Common myeloid progenitor, CD34-positive (primary cell): ENCODE data around the gene STARD10.

Source experiments
- CTCF ChIA-PET: fragments of 350-600 bp; sonication (Branson Sonifier 250); formaldehyde crosslinking; loops from one replicate; lab custom pipeline; 2021; ENCODE audit warnings: antibody characterized with exemption; lab: Charles Lee
- POLR2A ChIA-PET: fragments of 350-600 bp; sonication (Branson Sonifier 250); formaldehyde crosslinking; loops from one replicate; lab custom pipeline; 2021; ENCODE audit warnings: antibody characterized with exemption; lab: Charles Lee
- DNase-seq, 3 donors: peaks; one replicate each; pipeline versions ENCODE4 v3.0.0 to v3.0.0-alpha.2; 2013
- H3K27ac ChIP-seq, 2 experiments: 1 replicate in 1 of 2; 2 replicates in 1 of 2; pipeline ENCODE4 v1.7.0; 2013; ENCODE audit warnings: inconsistent platforms in 2 of 2, low read length in 2 of 2, mild to moderate bottlenecking in 2 of 2, low read depth in 1 of 2, moderate library complexity in 1 of 2; ENCODE audit not compliant: severe bottlenecking in 2 of 2, insufficient read depth in 1 of 2, poor library complexity in 1 of 2
- H3K27me3 ChIP-seq, 5 experiments: replicated peaks in 2 of 5; 1 replicate in 3 of 5; 2 replicates in 2 of 5; pipeline versions ENCODE4 v1.6.1 to v1.7.0; 2013; ENCODE audit warnings: low read length in 4 of 5, mild to moderate bottlenecking in 2 of 5, moderate library complexity in 2 of 5, inconsistent platforms in 1 of 5; ENCODE audit not compliant: insufficient read depth in 5 of 5, control insufficient read depth in 4 of 5
- H3K36me3 ChIP-seq, 4 experiments: 1 replicate in 2 of 4; 2 replicates in 2 of 4; pipeline versions ENCODE4 v1.6.1 to v1.7.0; 2013; ENCODE audit warnings: low read length in 3 of 4, control low read depth in 1 of 4, mild to moderate bottlenecking in 1 of 4; ENCODE audit not compliant: control insufficient read depth in 4 of 4, insufficient read depth in 4 of 4
- H3K4me1 ChIP-seq, 4 experiments: 1 replicate in 3 of 4; 2 replicates in 1 of 4; pipeline versions ENCODE4 v1.6.1 to v1.7.1; 2013; ENCODE audit warnings: low read length in 3 of 4, mild to moderate bottlenecking in 3 of 4, control low read depth in 1 of 4, inconsistent platforms in 1 of 4, moderate library complexity in 1 of 4; ENCODE audit not compliant: control insufficient read depth in 4 of 4, insufficient read depth in 4 of 4; ENCODE audit errors: control extremely low read depth in 1 of 4
- H3K4me3 ChIP-seq, 7 experiments: 1 replicate in 4 of 7; 2 replicates in 3 of 7; pipeline versions ENCODE4 v1.5.1 to v1.7.0; 2013; ENCODE audit warnings: mild to moderate bottlenecking in 7 of 7, low read length in 6 of 7, moderate library complexity in 6 of 7, inconsistent platforms in 2 of 7, low read depth in 2 of 7, control low read depth in 1 of 7; ENCODE audit not compliant: insufficient read depth in 4 of 7, control insufficient read depth in 1 of 7; ENCODE audit errors: extremely low read depth in 1 of 7
- H3K9me3 ChIP-seq, 5 experiments: 1 replicate in 4 of 5; 2 replicates in 1 of 5; pipeline versions ENCODE4 v1.6.1 to v1.7.1; 2013; ENCODE audit warnings: low read length in 4 of 5, mild to moderate bottlenecking in 2 of 5, inconsistent platforms in 1 of 5, low read depth in 1 of 5, moderate library complexity in 1 of 5; ENCODE audit not compliant: control insufficient read depth in 4 of 5, insufficient read depth in 2 of 5; ENCODE audit errors: control extremely low read depth in 1 of 5
- WGBS: methylation state at CpG from one replicate; pipeline ENCODE4 v1.1.5; 2013; ENCODE audit not compliant: insufficient coverage; 5-methylcytosine and 5-hydroxymethylcytosine counted together

The STARD10 gene

DNA sequence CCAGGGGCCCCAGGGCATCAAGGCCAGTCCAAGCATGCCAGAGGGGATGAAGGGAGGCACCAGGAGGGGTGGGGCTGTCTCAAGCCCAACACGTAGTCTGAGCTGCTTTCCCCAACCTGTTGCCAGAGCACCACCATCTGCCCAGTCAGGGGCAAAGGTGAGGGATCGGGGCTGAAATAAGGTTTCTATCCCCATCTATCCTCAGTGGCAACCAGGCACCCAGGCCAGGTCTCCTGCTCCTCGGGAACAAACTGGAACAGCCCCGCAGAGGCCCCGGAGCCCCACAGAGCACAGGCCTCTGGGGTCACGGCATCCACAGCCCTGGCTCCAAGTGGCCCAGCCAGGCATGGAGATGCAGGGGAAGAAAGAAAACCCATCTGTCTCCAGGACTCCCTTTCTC, 19.3 kb downstream of the STARD10 start:
- 100% methylated on average over 4 of the region's 6 CpGs for WGBS
- H3K4me1 ChIP-seq: peaks cover 0 to 29% (median 3%) of the 10 kb centered on the region in 4 experiments
- H3K27me3 ChIP-seq: no peaks in the 10 kb centered on the region
- POLR2A ChIA-PET: no interaction called here
- peaks cover 0 to 1% (median 0%) of the 10 kb centered on the region in 4 experiments for H3K36me3 ChIP-seq
- H3K9me3 ChIP-seq: no peaks in the 10 kb centered on the region
- H3K27ac ChIP-seq: no peak overlapping the region
- H3K4me3 ChIP-seq: no peak overlapping the region
- DNase-seq: no peak
- CTCF ChIA-PET: interaction anchor here (1.0 to 10.4 kb wide), 3 partner anchors 9 to 33 kb away, joined by 3 to 87 read pairs (median 7); partner anchors contain the start of gene STARD10

DNA sequence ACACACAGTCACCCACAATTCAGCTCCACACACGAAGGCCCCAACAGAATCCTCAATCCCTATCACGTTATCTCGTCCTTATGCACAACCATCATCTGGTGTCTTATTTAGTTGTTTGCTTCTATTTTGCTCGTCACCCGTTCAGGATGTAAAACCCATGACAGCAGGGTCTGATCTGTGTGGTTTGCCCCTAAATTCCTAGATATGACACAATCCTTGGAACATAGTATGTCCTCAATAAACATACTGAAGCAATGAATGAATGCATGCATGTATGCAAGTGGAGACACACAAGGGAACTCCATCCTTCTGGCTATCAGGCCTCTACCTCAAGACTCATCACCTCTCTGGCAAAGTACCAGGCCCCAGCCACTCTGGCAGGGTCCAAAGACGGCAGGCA, 20.2 kb downstream of the STARD10 start:
- Histone ChIP-seq H3K4me1 (peaks cover 0 to 29% (median 3%) of the 10 kb centered on the region in 4 experiments), H3K27ac (no peak overlapping the region), H3K9me3 (no peaks in the 10 kb centered on the region), H3K36me3 (no peaks in the 10 kb centered on the region), H3K27me3 (no peaks in the 10 kb centered on the region), H3K4me3 (no peak overlapping the region)
- WGBS: 94% methylated on average over 5 of the region's 6 CpGs
- ChIA-PET CTCF (interaction anchor here (1.0 to 10.4 kb wide), 3 partner anchors 9 to 67 kb away, joined by 3 to 87 read pairs (median 5); partner anchors contain the start of gene STARD10), POLR2A (no interaction called here)
- DNase-seq: no peak

DNA sequence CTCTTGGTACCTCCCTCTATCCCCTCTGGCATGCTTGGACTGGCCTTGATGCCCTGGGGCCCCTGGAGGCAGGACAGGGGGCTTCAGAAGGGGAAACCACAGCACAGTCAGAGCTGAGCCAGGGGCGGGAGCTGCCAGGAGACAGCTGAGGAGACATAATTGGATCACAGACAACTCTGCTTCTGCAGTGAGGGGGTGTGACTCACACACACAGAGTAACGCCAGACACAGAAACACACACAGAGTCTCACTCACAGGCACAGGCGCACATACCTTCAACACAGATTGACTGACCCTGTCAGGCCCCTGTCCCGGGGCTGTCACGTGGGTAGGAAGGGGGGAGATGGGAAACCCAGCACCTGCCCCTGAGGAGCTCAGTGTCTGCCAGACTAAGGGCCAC, 20.6 kb downstream of the STARD10 start:
- Histone ChIP-seq H3K27ac (no peak overlapping the region), H3K4me1 (peaks cover 0 to 32% (median 4%) of the 10 kb centered on the region in 4 experiments), H3K9me3 (no peaks in the 10 kb centered on the region), H3K36me3 (peaks cover 0 to 2% (median 0%) of the 10 kb centered on the region in 4 experiments), H3K4me3 (no peak overlapping the region), H3K27me3 (no peaks in the 10 kb centered on the region)
- ChIA-PET CTCF (interaction anchor here (1.0 to 10.4 kb wide), 3 partner anchors 9 to 68 kb away, joined by 3 to 87 read pairs (median 5); partner anchors contain the start of gene STARD10), POLR2A (no interaction called here)
- 83% methylated on average over 1 of the region's 5 CpGs for WGBS
- DNase-seq: peak in 2 of 3 donors; percentile 37 to 50

DNA sequence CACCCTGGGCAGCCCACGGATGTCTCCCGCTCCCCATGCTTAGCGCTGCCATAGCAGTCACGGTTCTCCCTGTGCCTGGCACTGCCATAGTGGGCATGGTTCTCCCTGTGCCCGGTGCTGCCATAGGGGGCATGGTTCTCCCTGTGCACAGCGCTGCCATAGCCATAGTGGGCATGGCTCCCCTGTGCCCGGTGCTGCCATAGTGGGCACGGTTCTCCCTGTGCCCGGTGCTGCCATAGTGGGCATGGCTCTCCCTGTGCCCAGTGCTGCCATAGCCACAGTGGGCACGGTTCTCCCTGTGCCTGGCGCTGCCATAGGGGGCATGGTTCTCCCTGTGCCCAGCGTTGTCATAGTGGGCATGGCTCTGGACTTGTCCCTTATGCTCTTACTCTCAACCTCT, 21.8 kb downstream of the STARD10 start:
- Histone ChIP-seq H3K27ac (no peak overlapping the region), H3K27me3 (no peaks in the 10 kb centered on the region), H3K4me3 (no peak overlapping the region), H3K36me3 (peaks cover 0 to 2% (median 0%) of the 10 kb centered on the region in 4 experiments), H3K4me1 (peaks cover 0 to 30% (median 4%) of the 10 kb centered on the region in 4 experiments), H3K9me3 (no peaks in the 10 kb centered on the region)
- ChIA-PET POLR2A (no interaction called here), CTCF (interaction anchor here (1.0 to 10.4 kb wide), 5 partner anchors 11 to 47 kb away, joined by 3 to 87 read pairs (median 10); partner anchors contain the start of gene STARD10)
- WGBS: 96% methylated on average over 12 of the region's 12 CpGs
- no peak for DNase-seq

DNA sequence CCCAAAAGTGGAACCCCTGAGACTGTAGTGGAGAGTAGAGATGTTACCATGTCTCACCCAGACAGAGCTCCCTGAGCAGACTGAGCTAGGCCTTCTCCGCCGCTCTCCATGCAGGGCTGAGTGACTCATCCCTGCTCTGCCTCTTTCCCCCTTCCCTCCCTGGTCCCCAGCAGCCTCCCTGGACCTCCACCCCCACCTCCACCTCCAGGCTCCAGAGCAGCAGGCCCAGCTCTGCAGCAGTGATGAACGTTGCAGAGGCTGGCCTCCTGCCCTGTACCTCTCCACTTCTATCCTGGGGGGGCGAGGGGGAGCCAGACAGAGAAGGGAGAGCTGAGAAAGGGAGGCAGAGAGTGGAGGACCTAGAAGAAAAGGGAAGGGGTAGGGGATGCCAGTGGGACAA, 22.3 kb downstream of the STARD10 start:
- H3K9me3 ChIP-seq: no peaks in the 10 kb centered on the region
- WGBS: no CpG with 5 or more reads among the region's 4 CpGs
- ChIA-PET CTCF (interaction anchor here (1.4 to 10.4 kb wide), 4 partner anchors 11 to 47 kb away, joined by 3 to 87 read pairs (median 11); partner anchors contain the start of gene STARD10), POLR2A (no interaction called here)
- H3K4me1 ChIP-seq: peaks cover 0 to 25% (median 4%) of the 10 kb centered on the region in 4 experiments
- H3K27me3 ChIP-seq: no peaks in the 10 kb centered on the region
- no peak overlapping the region for H3K4me3 ChIP-seq
- no peak for DNase-seq
- H3K27ac ChIP-seq: no peak overlapping the region
- peaks cover 0 to 2% (median 0%) of the 10 kb centered on the region in 4 experiments for H3K36me3 ChIP-seq

DNA sequence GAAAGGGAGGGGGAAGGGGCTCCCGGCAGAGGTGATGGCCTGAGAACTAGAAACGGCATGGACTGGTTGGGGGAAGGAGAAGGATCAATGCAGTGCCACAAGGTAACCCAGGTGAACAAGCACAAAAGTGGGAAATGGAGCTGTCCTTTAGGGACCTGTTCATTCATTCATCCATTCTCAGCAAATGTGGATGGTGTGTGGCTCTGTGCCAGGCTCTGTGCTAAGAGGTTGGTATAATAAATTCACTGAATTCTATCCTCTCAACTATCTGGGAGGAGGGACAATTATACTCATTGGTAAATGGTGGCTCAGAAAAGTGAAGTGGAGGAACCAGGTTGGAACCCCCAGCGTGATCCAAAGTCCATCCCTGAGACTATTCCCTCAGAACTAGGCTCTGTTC, 23.0 kb downstream of the STARD10 start:
- H3K27me3 ChIP-seq: no peaks in the 10 kb centered on the region
- H3K4me3 ChIP-seq: no peak overlapping the region
- peaks cover 0 to 2% (median 0%) of the 10 kb centered on the region in 4 experiments for H3K36me3 ChIP-seq
- no peak for DNase-seq
- H3K9me3 ChIP-seq: no peaks in the 10 kb centered on the region
- 96% methylated on average over 3 of the region's 3 CpGs for WGBS
- POLR2A ChIA-PET: no interaction called here
- H3K4me1 ChIP-seq: peaks cover 0 to 18% (median 4%) of the 10 kb centered on the region in 4 experiments
- CTCF ChIA-PET: interaction anchor here (1.4 to 10.4 kb wide), 4 partner anchors 10 to 46 kb away, joined by 3 to 87 read pairs (median 11); partner anchors contain the start of gene STARD10
- H3K27ac ChIP-seq: no peak overlapping the region

DNA sequence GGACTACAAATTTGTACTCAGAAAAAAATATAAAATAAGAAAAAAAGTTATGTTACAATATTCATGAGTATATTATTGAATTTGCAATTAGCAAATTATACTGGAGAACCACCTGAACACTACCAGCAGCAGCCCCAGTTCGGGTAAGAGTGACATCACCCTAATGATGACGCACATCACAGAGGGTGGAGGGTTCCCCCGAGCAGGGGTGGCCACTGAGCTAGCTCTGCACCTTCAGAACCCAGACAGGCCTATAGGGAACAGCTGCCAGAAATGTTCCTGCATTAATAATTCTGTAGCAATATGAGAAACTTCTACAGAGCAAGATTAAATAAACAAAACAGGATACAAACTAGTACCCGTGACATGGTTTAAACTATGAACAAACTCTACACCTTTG, 24.2 kb downstream of the STARD10 start:
- CTCF ChIA-PET: interaction anchor here (2.9 to 10.4 kb wide), 2 partner anchors 20 to 45 kb away, joined by 12 to 87 read pairs; partner anchors contain the start of gene STARD10
- Histone ChIP-seq H3K9me3 (no peaks in the 10 kb centered on the region), H3K27me3 (no peaks in the 10 kb centered on the region), H3K27ac (no peak overlapping the region), H3K4me3 (no peak overlapping the region), H3K4me1 (peaks cover 0 to 18% (median 4%) of the 10 kb centered on the region in 4 experiments), H3K36me3 (peaks cover 0 to 2% (median 0%) of the 10 kb centered on the region in 4 experiments)
- POLR2A ChIA-PET: interaction anchor here (1.0 kb wide), 1 partner anchor 12 kb away, joined by 3 read pairs; no protein-coding TSS in a partner anchor
- DNase-seq: no peak
- WGBS: 100% methylated on average over 1 of the region's 4 CpGs
